GM18526 (cell line): ENCODE results near the gene ITIH5.

Experiments
- POLR2A ChIP-seq: IDR thresholded peaks from 3 replicates; pipeline ENCODE4 v1.6.1; 2011; ENCODE audit not compliant: insufficient read length; ENCODE audit errors: extremely low read depth

Gene ITIH5

GRCh38 chr10:7666253-7667023 is at the start of gene ITIH5:
ITIH5 (minus strand) TSS chr10:7666966; CDS start chr10:7666892, 74 bp downstream.
- TF ChIP-seq POLR2A: no peak

GRCh38 chr10:7715515-7715914 is 48.7 kb upstream of the ITIH5 start:
- no peak for TF ChIP-seq POLR2A

- TF ChIP-seq POLR2A: no peak
These were observed 43.7 kb upstream of the ITIH5 start for GRCh38 chr10:7710446-7710845.

GRCh38 chr10:7708832-7709231 is 42.1 kb upstream of the ITIH5 start:
- TF ChIP-seq POLR2A: no peak

GRCh38 chr10:7707858-7708622 is 41.3 kb upstream of the ITIH5 start:
- TF ChIP-seq POLR2A: no peak

- no peak for TF ChIP-seq POLR2A
These were observed 40.3 kb upstream of the ITIH5 start for GRCh38 chr10:7707102-7707501.

GRCh38 chr10:7706534-7707073 is 39.8 kb upstream of the ITIH5 start:
- no peak for TF ChIP-seq POLR2A

GRCh38 chr10:7705341-7705740 is 38.6 kb upstream of the ITIH5 start:
- TF ChIP-seq POLR2A: no peak

GRCh38 chr10:7704071-7705016 is 37.6 kb upstream of the ITIH5 start:
- TF ChIP-seq POLR2A: no peak

GRCh38 chr10:7703140-7703539 is 36.4 kb upstream of the ITIH5 start, which contains the start of gene ITIH2:
ITIH2 (plus strand) TSS chr10:7703316; CDS start chr10:7703435, 119 bp downstream.
- no peak for TF ChIP-seq POLR2A

GRCh38 chr10:7702288-7702812 is 35.6 kb upstream of the ITIH5 start:
- no peak for TF ChIP-seq POLR2A

GRCh38 chr10:7701158-7701742 is 34.5 kb upstream of the ITIH5 start:
- no peak for TF ChIP-seq POLR2A

- TF ChIP-seq POLR2A: no peak
These were observed 33.9 kb upstream of the ITIH5 start for GRCh38 chr10:7700577-7701125.

- TF ChIP-seq POLR2A: no peak
These were observed 30.7 kb upstream of the ITIH5 start for GRCh38 chr10:7697426-7697825.
